NCI-H748 (cell line): ENCODE results near the gene AXIN1.
"Not testable (repeated sequence)": the region's sequence is repeated elsewhere in the genome, so short reads cannot be mapped to it uniquely, and the experiment has no call there.

Source experiments
- DNase-seq: peaks from one replicate; lab custom pipeline; 2025; ENCODE audit not compliant: unreplicated experiment; lab: John Stamatoyannopoulos, UW

The AXIN1 gene

GRCh38 chr16:354971-355461, 2.5 kb upstream of the AXIN1 start:
- DNase-seq, result no peak

- DNase-seq, result no peak
Observed at GRCh38 chr16:354291-354881, 1.9 kb upstream of the AXIN1 start.

- no peak for DNase-seq
Observed at GRCh38 chr16:353404-354290, 1.1 kb upstream of the AXIN1 start.

- DNase-seq, result peak; percentile 27
Observed at GRCh38 chr16:351804-352520, 561 bp downstream of the AXIN1 start.

- no peak for DNase-seq
Observed at GRCh38 chr16:350203-350602, 2.3 kb downstream of the AXIN1 start.

- DNase-seq, result no peak
Observed at GRCh38 chr16:349211-349610, 3.3 kb downstream of the AXIN1 start.

- DNase-seq, result not testable (repeated sequence)
Observed at GRCh38 chr16:348495-348894, 4.0 kb downstream of the AXIN1 start.

- no peak for DNase-seq
Observed at GRCh38 chr16:347203-347602, 5.3 kb downstream of the AXIN1 start.

GRCh38 chr16:346587-346986, 5.9 kb downstream of the AXIN1 start:
- no peak for DNase-seq

GRCh38 chr16:345772-346171, 6.8 kb downstream of the AXIN1 start:
- no peak for DNase-seq

- DNase-seq, result no peak
Observed at GRCh38 chr16:342455-343213, 9.9 kb downstream of the AXIN1 start.

GRCh38 chr16:341974-342336, 10.6 kb downstream of the AXIN1 start:
- DNase-seq, result not testable (repeated sequence)

GRCh38 chr16:341095-341973, 11.2 kb downstream of the AXIN1 start:
- DNase-seq, result not testable (repeated sequence)

GRCh38 chr16:340370-341091, 12.0 kb downstream of the AXIN1 start:
- no peak for DNase-seq

- no peak for DNase-seq
Observed at GRCh38 chr16:339680-340079, 12.8 kb downstream of the AXIN1 start.

- no peak for DNase-seq
Observed at GRCh38 chr16:337975-338575, 14.4 kb downstream of the AXIN1 start.

- DNase-seq, result no peak
Observed at GRCh38 chr16:337437-337836, 15.1 kb downstream of the AXIN1 start.

GRCh38 chr16:336269-336668, 16.3 kb downstream of the AXIN1 start:
- DNase-seq, result no peak
